Measurements from ENCODE around the gene ZNF365. TPM values are rescaled to one million over a fixed set of nuclear protein-coding genes. Genes with fewer than 3 reads are reported as not detected.

Gene ZNF365
- total and polyA plus RNA-seq, 9 of the 15 experiments (the other 6 are each of a cell fraction or from before 2014, with no cell fraction given), result 0.03 to 0.04 TPM; not detected in 7

GRCh38 chr10:62386356-62387320, 12.5 kb downstream of the ZNF365 start:
- in situ Hi-C loops (cut with MboI) (no loop called here), intact Hi-C loops (cut with micrococcal nuclease) (no loop called here)
- H3K9ac ChIP-seq (ENCODE audit: insufficient read depth in 1 of 2, low read depth in 2 of 2, low read length in 2 of 2), result no peak overlapping the region
- no peaks in the 10 kb centered on the region for H3K27me3 ChIP-seq (ENCODE audit: control insufficient read depth in 2 of 2, insufficient read depth in 2 of 2, low read length in 2 of 2)
- H4K20me1 ChIP-seq (replicated peaks; ENCODE audit: control insufficient read depth, insufficient read depth, low read length), result no peaks in the 10 kb centered on the region
- ATAC-seq (no peak), FAIRE-seq (no peak), DNase-seq (ENCODE audit: extremely low read depth in 1 of 4, low spot score in 3 of 4) (no peak)
- POLR2A ChIA-PET, result interaction anchor here (0.6 kb wide), 1 partner anchor 40 kb away, joined by 3 read pairs; no protein-coding TSS in a partner anchor
- TF ChIP-seq MCM5 (IDR thresholded peaks at IDR 0.05; ENCODE audit: low read depth) (no peak), SAFB2 (IDR thresholded peaks at IDR 0.05; ENCODE audit: borderline replicate concordance, low read depth, low read length, severe bottlenecking) (no peak), THAP12 (CRISPR knock-in tag; IDR thresholded peaks at IDR 0.05) (no peak), RBM39 (optimal IDR thresholded peaks at IDR 0.05; ENCODE audit: low read depth, low read length) (no peak), RBM14 (IDR thresholded peaks at IDR 0.05; ENCODE audit: borderline replicate concordance, insufficient read depth, low read depth, low read length) (no peak), IRF2 (CRISPR knock-in tag; IDR thresholded peaks at IDR 0.05) (no peak), CTCFL (IDR thresholded peaks at IDR 0.05; ENCODE audit: borderline replicate concordance, insufficient read depth, low read depth, low read length, poor library complexity, severe bottlenecking) (no peak), ASH1L (IDR thresholded peaks at IDR 0.05; ENCODE audit: borderline replicate concordance, low read depth, partially characterized antibody) (no peak), PHF8 (IDR thresholded peaks at IDR 0.05; ENCODE audit: borderline replicate concordance, low read length) (no peak)
- H3K36me3 ChIP-seq (ENCODE audit: control insufficient read depth, insufficient read depth, low read length), result no peaks in the 10 kb centered on the region
- H3K9me3 ChIP-seq (replicated peaks; ENCODE audit: control insufficient read depth, insufficient read depth, low read depth, low read length), result no peaks in the 10 kb centered on the region
- no peaks in the 10 kb centered on the region for H3K9me1 ChIP-seq (ENCODE audit: control insufficient read depth, insufficient read depth, low read length)
- no TSS peak for BruUV-seq (replicated peaks)
- CTCF ChIA-PET (ENCODE audit: low intra/inter-chr PET ratio), result no interaction called here
- no peaks in the 10 kb centered on the region; a peak in 1 of 5 replicates for H3K4me1 ChIP-seq (replicated peaks in 1 of 2; ENCODE audit: control insufficient read depth in 2 of 2, insufficient read depth in 2 of 2, low read length in 2 of 2)
- H3K79me2 ChIP-seq (ENCODE audit: control insufficient read depth, insufficient read depth, low read length), result no peaks in the 10 kb centered on the region
- no peak overlapping the region for H3K4me2 ChIP-seq (ENCODE audit: insufficient read depth, low read length)
- no peak overlapping the region for H3K27ac ChIP-seq (ENCODE audit: extremely low read depth, low read depth, low read length)
- H3K4me3 ChIP-seq, result no peak overlapping the region
- 7% methylated on average over 4 of the region's 4 CpGs for WGBS (ENCODE audit: insufficient coverage, low coverage, missing lambda C conversion rate)
- no peak overlapping the region for H2AFZ ChIP-seq (ENCODE audit: low read depth, low read length)
